Kidney epithelial cell (primary cell): Measurements from ENCODE around the gene MGARP. TPM values are rescaled to one million over a fixed set of nuclear protein-coding genes. Genes with fewer than 3 reads are reported as not detected.
"Not testable (repeated sequence)": the region's sequence is repeated elsewhere in the genome, so short reads cannot be mapped to it uniquely, and the experiment has no call there.

Experiments used
- DNase-seq: peaks from one replicate; pipeline ENCODE4 v3.0.0-alpha.2; 2010; ENCODE audit warnings: low read depth
- H3K27me3 ChIP-seq: 2 replicates; pipeline ENCODE4 v1.6.0; 2011; ENCODE audit warnings: low read length; ENCODE audit not compliant: control insufficient read depth, insufficient read depth
- H3K36me3 ChIP-seq: 2 replicates; pipeline ENCODE4 v1.5.1; 2011; ENCODE audit warnings: low read length; ENCODE audit not compliant: control insufficient read depth, insufficient read depth
- H3K4me3 ChIP-seq: 2 replicates; pipeline ENCODE4 v1.5.1; 2011; ENCODE audit warnings: low read depth, mild to moderate bottlenecking, control low read depth, low read length
- CTCF ChIP-seq: IDR thresholded peaks from 2 replicates; pipeline ENCODE4 v1.5.1; 2011; ENCODE audit warnings: mild to moderate bottlenecking, moderate library complexity, low read length, control low read depth, inconsistent platforms; ENCODE audit not compliant: insufficient read depth, poor library complexity, severe bottlenecking
- total RNA-seq: library from RNA; depleted of rRNA; stranded (reverse); fragments of >200 nt; gene quantifications from 2 replicates; pipeline ENCODE4 v1.2.3, GENCODE V29; 2015

MGARP gene
- total RNA-seq: 0.08 TPM in 1 of 2 replicates, not detected in the other

GRCh38 chr4:139279760-139280620, at the start of gene MGARP:
Gene MGARP (minus strand): TSS chr4:139280225. CDS start chr4:139280158, 67 bp downstream.
- peaks cover 7% of the 10 kb centered on the region for H3K27me3 ChIP-seq
- peak within 1 kb of the TSS; percentile 50 for H3K4me3 ChIP-seq
- no peak for TF ChIP-seq CTCF
- H3K36me3 ChIP-seq: no peaks in the 10 kb centered on the region
- DNase-seq: no peak

- H3K36me3 ChIP-seq: no peaks in the 10 kb centered on the region
- H3K27me3 ChIP-seq: no peaks in the 10 kb centered on the region
- DNase-seq: no peak
- no peak overlapping the region for H3K4me3 ChIP-seq
- TF ChIP-seq CTCF: no peak
These were observed 49.7 kb upstream of the MGARP start for GRCh38 chr4:139329665-139330200.

DNA sequence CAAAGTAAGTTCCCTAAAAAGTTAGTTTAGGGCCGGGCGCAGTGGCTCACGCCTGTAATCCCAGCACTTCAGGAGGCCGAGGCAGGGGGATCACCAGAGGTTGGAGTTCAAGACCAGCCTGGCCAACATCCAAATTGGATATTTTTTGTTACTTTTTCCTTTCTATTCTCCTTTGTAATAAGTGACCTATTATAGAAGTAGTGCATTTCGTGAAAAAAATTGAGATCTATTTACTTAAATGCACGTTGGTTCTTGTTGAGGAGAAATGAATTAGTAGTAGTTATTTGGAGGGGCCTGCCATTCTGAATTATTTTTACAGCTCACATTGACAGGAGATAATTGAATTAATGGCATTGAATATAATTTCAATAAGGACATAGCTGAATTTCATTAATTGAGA, 44.6 kb upstream of the MGARP start:
- no peak for DNase-seq
- no peak for TF ChIP-seq CTCF
- H3K27me3 ChIP-seq: no peaks in the 10 kb centered on the region
- H3K4me3 ChIP-seq: no peak overlapping the region
- no peaks in the 10 kb centered on the region for H3K36me3 ChIP-seq

DNA sequence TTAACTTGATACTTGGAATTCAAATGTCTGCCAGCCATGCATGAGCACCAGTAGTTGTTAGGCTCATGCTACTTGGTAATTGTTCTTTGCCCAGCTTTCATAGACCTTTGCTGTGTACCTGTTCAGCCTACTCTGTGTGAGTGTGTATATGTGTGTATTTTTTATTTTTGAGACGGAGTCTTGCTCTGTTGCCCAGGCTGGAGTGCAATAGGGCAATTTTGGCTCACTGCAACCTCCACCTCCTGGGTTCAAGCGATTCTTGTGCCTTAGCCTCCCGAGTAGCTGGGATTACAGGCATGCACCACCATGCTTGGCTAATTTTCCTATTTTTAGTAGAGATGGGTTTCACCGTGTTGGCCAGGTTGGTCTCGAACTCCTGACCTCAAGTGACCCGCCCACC, 42.5 kb upstream of the MGARP start:
- not testable (repeated sequence) for DNase-seq, H3K36me3 ChIP-seq, H3K4me3 ChIP-seq, H3K27me3 ChIP-seq

GRCh38 chr4:139322070-139322469, 42.0 kb upstream of the MGARP start:
- DNase-seq, H3K27me3 ChIP-seq, H3K36me3 ChIP-seq, H3K4me3 ChIP-seq: not testable (repeated sequence)

GRCh38 chr4:139319571-139319970, 39.5 kb upstream of the MGARP start:
- Histone ChIP-seq H3K4me3 (no peak overlapping the region), H3K27me3 (no peaks in the 10 kb centered on the region), H3K36me3 (no peaks in the 10 kb centered on the region)
- no peak for TF ChIP-seq CTCF
- no peak for DNase-seq

- DNase-seq: no peak
- TF ChIP-seq CTCF: no peak
- H3K27me3 ChIP-seq: no peaks in the 10 kb centered on the region
These were observed 37.6 kb upstream of the MGARP start for GRCh38 chr4:139317635-139318034.

More at GRCh38 chr4:139317635-139318034, 37.6 kb upstream of the MGARP start:
- H3K36me3 ChIP-seq: no peaks in the 10 kb centered on the region
- no peak overlapping the region for H3K4me3 ChIP-seq
